Measurements from ENCODE around the gene SMTNL2. TPM values are rescaled to one million over a fixed set of nuclear protein-coding genes. Genes with fewer than 3 reads are reported as not detected.
A peak's percentile ranks its signal among the peaks of the same experiment; 100 is the strongest.

Gene SMTNL2
- polyA plus RNA-seq, 1 of the 3 experiments (the other 2 are of a cell fraction), result not detected

DNA sequence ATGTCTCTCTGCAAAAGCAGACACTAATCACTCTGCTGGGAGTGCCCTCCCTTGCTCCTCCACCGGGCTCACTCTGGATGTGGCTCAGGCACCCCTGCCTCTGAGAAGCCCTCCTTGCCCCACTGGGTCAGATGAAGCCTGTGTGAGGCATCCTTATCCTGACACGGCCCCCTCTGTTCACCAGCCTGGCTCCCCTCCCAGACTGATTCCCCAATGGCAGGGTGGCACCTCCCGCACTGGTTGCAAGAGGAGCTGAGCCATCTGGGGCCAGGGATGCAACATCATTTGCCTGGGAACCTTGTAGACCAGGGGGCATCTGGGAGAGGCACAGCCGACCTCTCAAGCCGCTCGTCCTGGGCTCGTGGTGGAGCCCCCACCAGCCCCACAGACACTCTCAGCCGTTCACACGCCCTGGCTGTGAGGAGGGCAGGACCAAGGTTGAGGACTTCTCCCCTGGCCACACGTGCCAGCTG is 6.7 kb downstream of the SMTNL2 start:
- ChIA-PET CTCF (interaction anchor here (1.0 to 9.7 kb wide), 4 partner anchors 9 to 35 kb away, joined by 3 to 75 read pairs (median 14); no protein-coding TSS in a partner anchor), POLR2A (interaction anchor here (1.4 kb wide), 2 partner anchors 9 to 36 kb away, joined by 5 to 6 read pairs; partner anchors contain the start of gene MYBBP1A)
- no peak overlapping the region for H3K9ac ChIP-seq
- H3K36me3 ChIP-seq (replicated peaks in 1 of 2; ENCODE audit: control insufficient read depth in 1 of 2, insufficient read depth in 2 of 2, low read length in 1 of 2), result no peaks in the 10 kb centered on the region
- TF ChIP-seq RXRA (IDR thresholded peaks at IDR 0.05; ENCODE audit: borderline replicate concordance, low read depth) (no peak), GABPA (IDR thresholded peaks at IDR 0.05; ENCODE audit: low read depth) (no peak), NRF1 (IDR thresholded peaks at IDR 0.05; ENCODE audit: low read depth, low read length) (no peak), NFIC (IDR thresholded peaks at IDR 0.05; ENCODE audit: borderline replicate concordance) (no peak), POLR2AphosphoS5 (IDR thresholded peaks at IDR 0.05; ENCODE audit: low read depth, low read length) (no peak)
- TF ChIP-seq, protein P1, sequence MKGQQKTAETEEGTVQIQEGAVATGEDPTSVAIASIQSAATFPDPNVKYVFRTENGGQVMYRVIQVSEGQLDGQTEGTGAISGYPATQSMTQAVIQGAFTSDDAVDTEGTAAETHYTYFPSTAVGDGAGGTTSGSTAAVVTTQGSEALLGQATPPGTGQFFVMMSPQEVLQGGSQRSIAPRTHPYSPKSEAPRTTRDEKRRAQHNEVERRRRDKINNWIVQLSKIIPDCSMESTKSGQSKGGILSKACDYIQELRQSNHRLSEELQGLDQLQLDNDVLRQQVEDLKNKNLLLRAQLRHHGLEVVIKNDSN (IDR thresholded peaks at IDR 0.05; ENCODE audit: borderline replicate concordance, low read depth), result no peak
- peaks cover 43% of the 10 kb centered on the region for H3K27me3 ChIP-seq (ENCODE audit: insufficient read depth)
- H3K4me1 ChIP-seq (ENCODE audit: control insufficient read depth in 1 of 2, insufficient read depth in 2 of 2, low read depth in 1 of 2, low read length in 1 of 2), result peaks cover 0 to 30% of the 10 kb centered on the region in 2 experiments; a peak in 1 of 4 replicates
- no peaks in the 10 kb centered on the region for H4K20me1 ChIP-seq (ENCODE audit: insufficient read depth)
- no peak overlapping the region for H3K4me2 ChIP-seq
- no peaks in the 10 kb centered on the region for H3K9me3 ChIP-seq
- H3K27ac ChIP-seq (ENCODE audit: low read depth in 2 of 2, low read length in 1 of 2), result no peak overlapping the region
- H3K79me2 ChIP-seq (ENCODE audit: insufficient read depth), result no peaks in the 10 kb centered on the region
- no peak overlapping the region for H2AFZ ChIP-seq (ENCODE audit: low read depth)
- H3K9me2 ChIP-seq, result no peaks in the 10 kb centered on the region
- WGBS (ENCODE audit: low lambda C conversion rate), result 19% methylated on average over 8 of the region's 10 CpGs
- no peaks in the 10 kb centered on the region for H3F3A ChIP-seq (replicated peaks; ENCODE audit: insufficient read depth)
- no peak overlapping the region for H3K4me3 ChIP-seq (ENCODE audit: low read depth in 2 of 2, low read length in 1 of 2)
- no peak for DNase-seq

DNA sequence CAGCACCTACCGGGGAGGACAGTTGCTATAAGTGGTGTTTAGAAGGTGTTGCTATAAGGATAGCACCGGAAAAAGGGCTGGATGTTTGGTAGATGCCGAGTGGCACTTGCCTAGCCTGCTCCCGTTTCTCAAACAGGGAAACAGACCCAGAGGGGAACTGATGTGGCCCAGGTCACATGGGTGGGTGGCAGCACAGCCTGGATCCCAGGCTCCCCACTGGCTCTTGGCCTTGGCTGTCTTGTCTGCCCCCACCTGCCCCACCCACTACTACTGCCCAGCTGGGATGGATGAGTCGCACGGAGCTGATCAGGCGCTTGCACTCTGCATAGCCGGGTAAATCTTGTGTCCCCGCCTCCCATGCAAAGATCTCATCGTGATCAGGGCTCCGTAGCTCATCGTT is 7.2 kb downstream of the SMTNL2 start:
- TF ChIP-seq SIN3A (IDR thresholded peaks at IDR 0.05; ENCODE audit: borderline replicate concordance, low read depth, low read length) (no peak), MEF2A (IDR thresholded peaks at IDR 0.05; ENCODE audit: borderline replicate concordance, low read depth) (no peak), GATA2 (CRISPR knock-in tag; IDR thresholded peaks at IDR 0.05) (no peak), FOSL2 (IDR thresholded peaks at IDR 0.05; ENCODE audit: borderline replicate concordance, low read depth) (no peak), EZH2phosphoT487 (IDR thresholded peaks at IDR 0.05; ENCODE audit: borderline replicate concordance, low read depth) (no peak)
- TF ChIP-seq, protein P2, sequence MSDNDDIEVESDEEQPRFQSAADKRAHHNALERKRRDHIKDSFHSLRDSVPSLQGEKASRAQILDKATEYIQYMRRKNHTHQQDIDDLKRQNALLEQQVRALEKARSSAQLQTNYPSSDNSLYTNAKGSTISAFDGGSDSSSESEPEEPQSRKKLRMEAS (IDR thresholded peaks at IDR 0.05; ENCODE audit: low read depth), result no peak
- TF ChIP-seq, protein P3, sequence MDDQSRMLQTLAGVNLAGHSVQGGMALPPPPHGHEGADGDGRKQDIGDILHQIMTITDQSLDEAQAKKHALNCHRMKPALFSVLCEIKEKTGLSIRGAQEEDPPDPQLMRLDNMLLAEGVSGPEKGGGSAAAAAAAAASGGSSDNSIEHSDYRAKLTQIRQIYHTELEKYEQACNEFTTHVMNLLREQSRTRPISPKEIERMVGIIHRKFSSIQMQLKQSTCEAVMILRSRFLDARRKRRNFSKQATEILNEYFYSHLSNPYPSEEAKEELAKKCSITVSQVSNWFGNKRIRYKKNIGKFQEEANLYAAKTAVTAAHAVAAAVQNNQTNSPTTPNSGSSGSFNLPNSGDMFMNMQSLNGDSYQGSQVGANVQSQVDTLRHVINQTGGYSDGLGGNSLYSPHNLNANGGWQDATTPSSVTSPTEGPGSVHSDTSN (IDR thresholded peaks at IDR 0.05), result no peak
- TF ChIP-seq, protein P1 (IDR thresholded peaks at IDR 0.05; ENCODE audit: borderline replicate concordance, low read depth), result no peak
- TF ChIP-seq, protein P4, sequence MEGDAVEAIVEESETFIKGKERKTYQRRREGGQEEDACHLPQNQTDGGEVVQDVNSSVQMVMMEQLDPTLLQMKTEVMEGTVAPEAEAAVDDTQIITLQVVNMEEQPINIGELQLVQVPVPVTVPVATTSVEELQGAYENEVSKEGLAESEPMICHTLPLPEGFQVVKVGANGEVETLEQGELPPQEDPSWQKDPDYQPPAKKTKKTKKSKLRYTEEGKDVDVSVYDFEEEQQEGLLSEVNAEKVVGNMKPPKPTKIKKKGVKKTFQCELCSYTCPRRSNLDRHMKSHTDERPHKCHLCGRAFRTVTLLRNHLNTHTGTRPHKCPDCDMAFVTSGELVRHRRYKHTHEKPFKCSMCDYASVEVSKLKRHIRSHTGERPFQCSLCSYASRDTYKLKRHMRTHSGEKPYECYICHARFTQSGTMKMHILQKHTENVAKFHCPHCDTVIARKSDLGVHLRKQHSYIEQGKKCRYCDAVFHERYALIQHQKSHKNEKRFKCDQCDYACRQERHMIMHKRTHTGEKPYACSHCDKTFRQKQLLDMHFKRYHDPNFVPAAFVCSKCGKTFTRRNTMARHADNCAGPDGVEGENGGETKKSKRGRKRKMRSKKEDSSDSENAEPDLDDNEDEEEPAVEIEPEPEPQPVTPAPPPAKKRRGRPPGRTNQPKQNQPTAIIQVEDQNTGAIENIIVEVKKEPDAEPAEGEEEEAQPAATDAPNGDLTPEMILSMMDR (IDR thresholded peaks at IDR 0.05), result no peak
- WGBS (ENCODE audit: low lambda C conversion rate), result 11% methylated on average over 12 of the region's 12 CpGs
- H3K9ac ChIP-seq, result no peak overlapping the region
- H3K79me2 ChIP-seq (ENCODE audit: insufficient read depth), result no peaks in the 10 kb centered on the region
- H3K9me3 ChIP-seq, result no peaks in the 10 kb centered on the region
- H3K9me2 ChIP-seq, result no peaks in the 10 kb centered on the region
- H3K4me3 ChIP-seq (ENCODE audit: low read depth in 2 of 2, low read length in 1 of 2), result no peak overlapping the region
- no peaks in the 10 kb centered on the region for H4K20me1 ChIP-seq (ENCODE audit: insufficient read depth)
- ChIA-PET POLR2A (interaction anchor here (1.4 kb wide), 2 partner anchors 9 to 36 kb away, joined by 5 to 6 read pairs; partner anchors contain the start of gene MYBBP1A), CTCF (interaction anchor here (1.0 to 9.7 kb wide), 5 partner anchors 8 to 34 kb away, joined by 3 to 75 read pairs (median 11); partner anchors contain the start of gene SMTNL2)
- no peak overlapping the region for H3K27ac ChIP-seq (ENCODE audit: low read depth in 2 of 2, low read length in 1 of 2)
- no peak overlapping the region for H2AFZ ChIP-seq (ENCODE audit: low read depth)
- peak; percentile 51 for DNase-seq
- peaks cover 39% of the 10 kb centered on the region for H3K27me3 ChIP-seq (ENCODE audit: insufficient read depth)
- H3K4me1 ChIP-seq (ENCODE audit: control insufficient read depth in 1 of 2, insufficient read depth in 2 of 2, low read depth in 1 of 2, low read length in 1 of 2), result peaks cover 0 to 30% of the 10 kb centered on the region in 2 experiments; a peak in 1 of 4 replicates
- H3K4me2 ChIP-seq, result no peak overlapping the region
- no peaks in the 10 kb centered on the region for H3F3A ChIP-seq (replicated peaks; ENCODE audit: insufficient read depth)
- no peaks in the 10 kb centered on the region for H3K36me3 ChIP-seq (replicated peaks in 1 of 2; ENCODE audit: control insufficient read depth in 1 of 2, insufficient read depth in 2 of 2, low read length in 1 of 2)

Data from SK-N-SH (cell line).